ENCODE data around the gene ATP10A. TPM values are rescaled to one million over a fixed set of nuclear protein-coding genes. Genes with fewer than 3 reads are reported as not detected.

Gene ATP10A
- total RNA-seq, 1 donor from 2014 or later: 6.8 TPM

GRCh38 chr15:25784876-25785640 lies 78.1 kb downstream of the ATP10A start:
- DNase-seq (ENCODE audit: low read depth, low spot score): no peak
- TF ChIP-seq CTCF (conservative IDR thresholded peaks at IDR 0.05): no peak
- no peaks in the 10 kb centered on the region for H3K9me3 Mint-ChIP-seq
- peaks cover 23% of the 10 kb centered on the region for H3K4me1 Mint-ChIP-seq
- H3K36me3 Mint-ChIP-seq (ENCODE audit: low read depth): no peaks in the 10 kb centered on the region
- no peak overlapping the region for H3K4me3 Mint-ChIP-seq
- H3K27me3 Mint-ChIP-seq (ENCODE audit: low read depth): no peaks in the 10 kb centered on the region
- no peak overlapping the region for H3K27ac Mint-ChIP-seq (ENCODE audit: unreplicated experiment)

GRCh38 chr15:25783607-25784540 lies 79.3 kb downstream of the ATP10A start:
- H3K27ac Mint-ChIP-seq (ENCODE audit: unreplicated experiment): no peak overlapping the region
- peaks cover 19% of the 10 kb centered on the region for H3K4me1 Mint-ChIP-seq
- H3K4me3 Mint-ChIP-seq: no peak overlapping the region
- H3K9me3 Mint-ChIP-seq: no peaks in the 10 kb centered on the region
- TF ChIP-seq CTCF (conservative IDR thresholded peaks at IDR 0.05): peak; percentile 48
- peak; percentile 31 for DNase-seq (ENCODE audit: low read depth, low spot score)
- H3K27me3 Mint-ChIP-seq (ENCODE audit: low read depth): no peaks in the 10 kb centered on the region
- H3K36me3 Mint-ChIP-seq (ENCODE audit: low read depth): no peaks in the 10 kb centered on the region

- no peak overlapping the region for H3K27ac Mint-ChIP-seq (ENCODE audit: unreplicated experiment)
- TF ChIP-seq CTCF (conservative IDR thresholded peaks at IDR 0.05): no peak
- no peak overlapping the region for H3K4me3 Mint-ChIP-seq
- no peaks in the 10 kb centered on the region for H3K27me3 Mint-ChIP-seq (ENCODE audit: low read depth)
- DNase-seq (ENCODE audit: low read depth, low spot score): no peak
- H3K9me3 Mint-ChIP-seq: no peaks in the 10 kb centered on the region
- H3K36me3 Mint-ChIP-seq (ENCODE audit: low read depth): no peaks in the 10 kb centered on the region
- peaks cover 12% of the 10 kb centered on the region for H3K4me1 Mint-ChIP-seq
These were observed 80.0 kb downstream of the ATP10A start for GRCh38 chr15:25783134-25783533.

GRCh38 chr15:25780479-25781255 lies 82.5 kb downstream of the ATP10A start:
- no peak overlapping the region for H3K27ac Mint-ChIP-seq (ENCODE audit: unreplicated experiment)

More at GRCh38 chr15:25780479-25781255, 82.5 kb downstream of the ATP10A start:
- Mint-ChIP-seq H3K36me3 (ENCODE audit: low read depth) (no peaks in the 10 kb centered on the region), H3K4me1 (peaks cover 9% of the 10 kb centered on the region), H3K9me3 (no peaks in the 10 kb centered on the region), H3K27me3 (ENCODE audit: low read depth) (no peaks in the 10 kb centered on the region), H3K4me3 (no peak overlapping the region)
- no peak for DNase-seq (ENCODE audit: low read depth, low spot score)
- no peak for TF ChIP-seq CTCF (conservative IDR thresholded peaks at IDR 0.05)

All from neural crest cell (in vitro differentiated cells).